CD4-positive, alpha-beta T cell treated with Interleukin-10 for 1 hour (primary cell): ENCODE results near the gene CTSV.
"Not testable (repeated sequence)": the region's sequence is repeated elsewhere in the genome, so short reads cannot be mapped to it uniquely, and the experiment has no call there.

ENCODE experiments used
- DNase-seq: peaks from one replicate; pipeline ENCODE4 v3.0.0-alpha.2; 2020

The CTSV gene

GRCh38 chr9:97039514-97039860 is 545 bp upstream of the CTSV start:
- DNase-seq, result no peak

- DNase-seq, result not testable (repeated sequence)
These were observed 15.4 kb downstream of the CTSV start for GRCh38 chr9:97023505-97023904.

- DNase-seq, result peak; percentile 83
These were observed 25.5 kb downstream of the CTSV start for GRCh38 chr9:97013151-97014132.

- peak; percentile 14 for DNase-seq
These were observed 26.3 kb downstream of the CTSV start for GRCh38 chr9:97012617-97013016.

- not testable (repeated sequence) for DNase-seq
These were observed 36.7 kb downstream of the CTSV start for GRCh38 chr9:97002195-97002594.

- DNase-seq, result not testable (repeated sequence)
These were observed 37.6 kb downstream of the CTSV start for GRCh38 chr9:97001338-97001737.

- DNase-seq, result not testable (repeated sequence)
These were observed 38.7 kb downstream of the CTSV start for GRCh38 chr9:97000139-97000787.

- not testable (repeated sequence) for DNase-seq
These were observed 39.2 kb downstream of the CTSV start for GRCh38 chr9:96999733-97000132.

- not testable (repeated sequence) for DNase-seq
These were observed 41.8 kb downstream of the CTSV start for GRCh38 chr9:96997009-96997701.

GRCh38 chr9:96994531-96995016 is 44.4 kb downstream of the CTSV start:
- not testable (repeated sequence) for DNase-seq

- DNase-seq, result not testable (repeated sequence)
These were observed 46.6 kb downstream of the CTSV start for GRCh38 chr9:96992303-96992702.

- DNase-seq, result not testable (repeated sequence)
These were observed 49.1 kb downstream of the CTSV start for GRCh38 chr9:96989747-96990318.

- DNase-seq, result not testable (repeated sequence)
These were observed 54.1 kb downstream of the CTSV start for GRCh38 chr9:96984887-96985286.

- not testable (repeated sequence) for DNase-seq
These were observed 54.8 kb downstream of the CTSV start for GRCh38 chr9:96984139-96984538.

- not testable (repeated sequence) for DNase-seq
These were observed 55.3 kb downstream of the CTSV start for GRCh38 chr9:96983496-96984122.
